DMS153 treated with DMSO at 0.1 percent for 48 hours (cell line): ENCODE results near the gene SLC4A11.

Experiments
- DNase-seq: peaks from one replicate; lab custom pipeline; 2025; ENCODE audit not compliant: unreplicated experiment; lab: John Stamatoyannopoulos, UW

Gene SLC4A11

DNA sequence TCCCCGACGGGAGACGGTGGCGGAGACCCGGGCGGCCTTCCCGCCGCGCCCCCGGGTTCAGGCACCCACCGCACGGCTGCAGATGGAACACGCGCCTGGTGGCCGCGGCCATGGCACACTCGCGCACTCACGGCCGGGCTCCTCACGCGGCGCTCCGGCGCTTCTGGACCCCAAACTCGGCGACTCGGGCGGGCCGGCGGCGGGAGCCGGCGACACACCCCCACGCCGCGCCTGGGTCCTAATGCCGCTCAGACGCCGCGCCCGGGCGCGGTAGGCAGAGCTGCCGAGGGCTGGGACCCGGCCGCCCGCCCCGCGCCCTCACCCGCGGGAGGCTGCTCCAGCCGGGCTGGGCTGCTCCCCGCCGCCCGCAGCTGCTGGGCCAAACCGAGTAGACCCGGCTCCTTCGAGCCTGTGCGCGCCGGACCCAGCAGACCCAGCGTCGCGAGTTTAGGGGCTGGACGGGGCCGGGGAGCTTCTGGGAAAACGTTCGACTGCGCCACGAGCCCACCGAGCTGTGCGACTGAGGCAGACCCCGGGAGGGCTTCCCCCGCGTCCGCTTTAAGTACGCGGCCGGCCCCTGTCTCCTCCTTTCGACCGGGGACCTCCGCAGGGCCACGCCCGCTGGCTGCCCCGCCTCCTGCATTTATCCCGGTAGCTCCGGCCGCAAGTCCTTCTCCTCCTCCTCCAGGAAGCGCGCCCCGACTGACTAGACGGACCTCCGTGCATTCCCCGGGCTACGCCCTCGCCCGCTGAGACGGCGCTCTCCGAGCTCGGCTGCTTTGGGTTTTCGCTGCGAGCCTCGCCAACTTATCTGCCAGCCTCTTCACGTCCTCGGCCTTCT, at the start of gene SLC4A11:
SLC4A11 (minus strand) TSS at position 165 of the 841 bp plus-strand sequence; CDS start at position 112, 53 bp downstream.
- peak; percentile 35 for DNase-seq

DNA sequence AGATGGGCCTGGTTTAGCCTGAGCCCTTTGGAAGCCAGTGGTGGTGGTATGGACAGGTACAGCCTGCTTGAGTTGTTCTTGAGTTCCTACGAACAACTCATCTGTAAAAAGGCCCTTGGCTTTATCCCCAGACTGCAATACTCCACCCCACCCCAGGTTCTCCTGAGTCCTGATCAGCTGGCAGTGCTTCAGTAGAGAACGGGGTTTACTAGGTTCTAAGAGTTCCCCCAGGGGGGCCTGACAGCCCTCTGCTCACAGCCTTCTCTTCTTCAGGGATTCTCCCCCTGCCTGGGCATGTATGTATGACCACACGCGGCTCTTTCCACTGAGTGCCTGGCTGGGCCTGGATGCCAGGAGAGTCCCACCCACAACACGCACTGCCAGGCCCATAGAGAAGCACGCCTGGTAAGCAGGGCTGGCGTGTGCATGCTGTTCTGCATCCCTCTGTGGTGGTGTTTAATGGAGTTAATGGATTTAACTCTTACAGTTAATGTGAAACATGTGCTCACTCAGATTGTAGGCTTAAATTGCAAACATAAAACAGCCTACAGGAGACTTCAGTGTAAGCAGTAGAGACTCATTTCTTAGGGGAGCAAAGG, 44.3 kb upstream of the SLC4A11 start:
- DNase-seq, result no peak

DNA sequence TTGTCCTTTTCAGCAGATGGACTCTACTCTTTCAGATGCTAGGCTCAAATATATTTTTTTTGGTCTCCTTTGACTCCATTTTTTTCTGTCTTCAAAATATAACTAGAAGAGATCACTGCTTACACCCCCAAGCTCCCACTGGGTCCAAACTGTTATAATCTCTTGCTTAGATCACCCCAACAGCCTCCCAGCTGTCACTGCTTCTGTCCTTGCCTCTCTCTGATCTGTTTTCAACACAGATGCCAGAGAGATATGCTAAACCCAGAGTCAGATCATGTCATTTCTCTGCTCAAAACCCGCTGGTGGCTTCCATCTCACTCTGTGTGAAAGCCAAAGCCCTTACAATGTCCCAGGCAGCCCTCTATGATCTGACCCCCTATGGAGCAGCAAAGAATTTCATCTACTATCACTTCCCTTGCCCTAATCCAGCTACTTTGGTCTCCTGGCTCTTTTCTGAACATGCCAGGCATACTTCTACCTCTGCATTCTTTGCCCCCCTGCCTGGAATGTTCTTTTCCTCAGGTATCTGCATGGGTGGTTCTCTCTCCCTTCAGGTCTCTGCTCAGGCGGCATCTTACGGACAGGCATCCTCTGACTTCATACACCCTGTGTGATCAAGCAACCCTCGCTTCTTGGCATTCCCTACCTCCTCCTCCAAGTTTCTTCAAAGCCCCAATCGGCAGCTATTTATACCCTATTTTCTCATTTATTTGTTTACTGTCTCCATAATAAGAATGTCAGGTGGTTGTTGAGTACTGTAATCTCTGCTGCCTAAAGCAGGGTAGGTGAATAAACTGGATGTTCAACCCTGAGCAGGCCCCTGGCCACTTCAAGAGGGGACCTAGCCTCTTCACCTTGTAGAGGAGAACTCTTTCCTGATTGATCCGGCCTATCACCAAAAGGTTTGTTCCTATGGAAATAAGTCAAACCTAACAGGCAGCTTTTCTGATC, 43.6 kb upstream of the SLC4A11 start:
- no peak for DNase-seq

DNA sequence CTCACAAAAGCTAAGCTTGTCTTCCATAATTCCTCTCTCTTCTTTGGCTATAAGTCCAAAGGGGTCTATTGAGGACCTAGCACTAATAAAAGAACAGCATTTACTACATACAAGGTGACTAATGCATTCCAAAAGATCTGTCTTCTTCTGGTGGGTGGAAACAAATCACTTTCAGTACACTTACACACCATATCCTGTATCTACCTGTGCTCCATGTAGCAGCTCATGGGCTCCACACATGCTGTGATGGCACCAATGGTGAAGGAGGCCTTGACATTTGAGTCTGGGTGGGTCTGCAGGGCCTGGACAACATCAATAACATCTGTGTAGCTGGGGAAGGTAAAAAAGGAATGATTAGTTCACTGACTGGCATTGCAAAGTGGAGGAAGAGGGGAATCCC, 42.4 kb upstream of the SLC4A11 start:
- DNase-seq, result no peak

DNA sequence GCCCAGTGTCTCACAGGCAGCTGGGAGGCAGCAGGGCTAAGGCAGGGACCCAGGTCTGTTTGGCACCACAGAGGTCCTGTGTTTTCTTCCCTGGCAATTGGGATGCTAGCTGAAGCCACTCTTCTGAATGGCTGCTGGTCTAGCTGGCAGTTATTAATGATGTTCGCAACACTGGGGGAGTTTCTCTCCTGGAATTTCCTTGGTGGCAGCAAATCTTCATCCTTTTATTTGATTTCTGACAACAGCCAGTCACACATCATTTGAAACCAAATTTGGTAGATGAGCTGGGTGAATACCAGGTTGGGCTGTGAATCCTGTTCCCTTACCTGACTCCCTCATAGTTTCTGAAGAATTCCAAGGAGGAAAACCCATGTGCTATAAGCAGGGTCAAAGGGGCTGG, 40.8 kb upstream of the SLC4A11 start:
- no peak for DNase-seq

DNA sequence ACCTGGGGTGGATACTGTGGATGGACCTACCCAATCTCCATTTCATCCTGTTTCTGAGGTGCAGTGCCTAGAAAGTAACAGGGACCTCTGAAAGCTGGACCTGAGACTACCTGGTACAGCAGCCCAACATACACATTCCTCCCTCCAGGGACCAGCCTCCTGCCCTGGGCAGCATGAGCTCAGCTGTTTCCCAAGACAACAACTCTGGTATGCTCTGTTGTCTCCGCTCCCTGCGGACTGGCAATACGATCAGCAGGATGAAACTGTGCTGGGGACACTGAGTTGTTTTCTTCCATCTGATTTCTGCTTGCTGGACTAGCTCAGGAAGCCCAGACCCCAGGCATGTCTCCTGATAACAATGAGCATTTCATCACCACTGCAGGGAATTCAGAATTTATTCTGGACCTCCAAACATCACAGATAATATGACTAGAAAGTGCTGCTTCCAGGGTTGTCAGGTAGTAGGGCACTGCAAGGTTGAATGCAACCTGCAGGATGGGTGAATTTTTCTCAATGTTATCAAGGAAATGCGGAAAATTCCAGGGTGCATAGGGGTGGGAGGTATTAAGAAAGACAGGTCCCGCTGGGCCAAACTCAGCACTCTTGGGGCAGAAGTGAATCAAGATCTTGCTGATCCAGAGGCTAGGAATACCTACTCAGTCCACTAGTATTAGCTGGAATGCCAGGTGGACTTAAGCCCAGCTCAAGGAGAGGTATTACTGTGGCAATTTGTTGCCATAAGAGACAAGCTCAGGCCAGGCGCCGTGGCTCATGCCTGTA, 38.9 kb upstream of the SLC4A11 start:
- no peak for DNase-seq

DNA sequence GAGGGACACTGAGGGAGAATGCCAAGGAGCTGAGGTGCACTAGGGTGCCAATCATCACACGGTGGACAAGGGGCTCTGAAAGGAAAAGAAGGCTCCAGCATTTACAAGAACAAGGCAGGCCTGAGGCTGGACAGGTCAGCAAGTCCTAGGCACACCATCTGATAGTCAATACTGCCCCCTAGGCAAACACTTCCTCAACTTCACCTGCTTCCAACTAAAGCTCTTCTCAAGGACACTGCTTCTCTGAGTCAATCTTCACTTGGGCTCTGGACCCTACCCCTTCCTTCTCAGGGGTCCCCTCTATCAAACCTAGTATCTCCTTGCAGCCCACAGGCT, 37.7 kb upstream of the SLC4A11 start:
- DNase-seq, result peak; percentile 8

DNA sequence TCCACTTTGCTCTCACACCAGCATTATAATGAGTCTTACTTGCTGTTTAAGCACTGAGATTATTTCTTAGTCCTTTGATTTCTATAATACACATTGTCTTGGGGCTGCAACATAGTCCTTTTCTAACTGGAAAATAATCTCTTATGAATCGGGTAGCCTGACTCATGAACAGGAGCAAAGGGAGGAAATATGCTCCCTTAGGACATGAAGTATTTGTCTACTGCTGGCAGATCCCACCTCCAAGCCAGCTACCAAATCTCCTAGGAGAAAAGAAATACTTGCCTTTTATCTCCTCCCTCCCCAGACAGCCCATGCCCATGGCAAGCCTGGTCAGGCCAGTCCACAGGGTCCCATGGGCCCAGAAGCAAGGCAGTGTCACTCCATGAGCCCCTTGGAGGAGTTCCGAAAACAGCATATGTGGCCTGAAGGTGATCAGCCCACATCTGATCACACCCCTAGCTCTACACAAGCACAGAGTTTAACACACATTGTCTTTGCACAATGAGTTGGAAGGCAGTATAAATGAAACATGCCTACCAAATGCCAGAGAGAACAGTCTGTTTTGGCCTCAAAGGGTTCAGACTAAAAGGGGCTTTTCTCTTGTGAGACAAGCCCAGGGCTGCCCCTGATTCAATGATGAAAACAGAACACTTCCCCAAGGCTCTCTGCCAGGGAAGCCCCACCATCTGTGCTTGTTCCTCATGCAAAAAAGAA, 37.1 kb upstream of the SLC4A11 start:
- DNase-seq, result no peak

DNA sequence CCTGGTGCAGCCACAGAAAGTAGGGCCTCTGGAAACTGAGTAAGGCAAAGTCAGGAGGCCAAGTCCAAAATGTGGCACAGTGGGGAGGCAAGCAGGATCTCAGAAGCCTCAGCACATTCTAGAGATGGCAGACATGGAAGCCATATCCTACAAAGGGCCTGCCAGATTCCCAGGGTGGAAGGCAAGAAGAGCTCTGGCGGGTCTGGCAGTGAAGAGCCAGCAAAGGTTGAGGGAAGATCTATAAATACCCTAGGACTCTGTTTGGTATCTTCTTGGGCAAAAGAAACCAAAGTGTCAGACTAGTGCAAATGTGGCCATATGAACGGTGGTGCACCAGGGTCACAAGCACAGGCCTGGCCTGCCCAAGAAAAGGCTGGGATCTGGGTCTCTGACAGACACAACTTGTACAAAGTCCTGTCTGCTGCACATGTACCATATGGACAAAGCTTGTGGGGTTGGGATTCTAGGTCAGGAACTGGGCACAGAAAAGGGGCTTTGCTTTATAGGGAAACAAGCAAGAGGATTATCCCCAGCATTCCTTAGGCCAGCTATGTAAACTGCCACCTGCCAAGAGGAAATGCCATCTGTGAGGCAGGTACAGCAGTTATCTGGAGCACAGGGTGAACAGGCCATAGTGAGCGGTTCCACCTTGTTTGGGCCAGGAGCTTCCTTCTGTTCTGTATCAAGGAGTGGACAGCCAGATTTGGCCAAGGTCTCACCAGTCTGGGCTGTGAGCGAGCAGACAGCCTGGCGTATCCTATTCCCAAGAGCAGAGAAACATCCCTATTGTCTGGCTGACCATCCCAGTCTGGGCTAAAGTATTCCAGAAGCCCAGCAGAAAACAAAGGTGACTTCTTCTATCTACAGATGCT, 36.3 kb upstream of the SLC4A11 start:
- DNase-seq, result no peak

DNA sequence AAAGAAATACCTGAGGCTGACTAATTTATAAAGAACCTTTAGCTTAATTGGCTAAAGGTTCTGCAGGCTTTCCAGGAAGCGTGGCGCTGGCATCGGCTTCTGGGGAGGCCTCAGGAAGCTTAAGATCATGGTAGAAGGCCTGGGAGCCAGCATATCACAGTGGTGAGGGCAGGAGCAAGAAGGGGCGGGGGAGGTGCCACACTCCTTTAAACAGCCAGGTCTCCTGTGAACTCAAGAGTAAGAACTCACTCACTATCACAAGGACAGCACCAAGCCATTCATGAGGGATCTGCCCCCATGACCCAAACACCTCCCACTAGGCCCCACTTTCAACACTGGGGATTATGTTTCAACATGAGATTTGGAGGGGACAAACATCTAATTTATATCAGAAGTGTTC, 34.4 kb upstream of the SLC4A11 start:
- DNase-seq, result no peak

DNA sequence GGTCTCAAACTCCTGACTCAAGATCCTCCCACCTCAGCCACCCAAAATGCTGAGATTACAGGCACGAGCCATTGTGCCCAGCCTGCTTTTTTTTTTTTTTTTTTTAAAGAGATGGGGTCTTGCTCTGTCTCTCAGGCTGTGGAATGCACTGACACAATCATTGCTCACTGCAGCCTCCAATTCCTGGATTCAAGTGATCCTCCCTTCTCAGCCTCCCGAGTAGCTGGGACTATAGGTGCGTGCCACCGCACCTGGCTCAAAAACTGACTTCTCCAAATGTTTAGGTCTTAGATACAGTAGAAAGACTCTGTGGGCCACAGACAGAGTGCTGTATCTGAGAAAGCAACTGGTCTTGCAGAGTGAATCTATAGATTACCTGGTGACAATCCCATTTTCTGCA, 31.1 kb upstream of the SLC4A11 start:
- DNase-seq, result no peak

DNA sequence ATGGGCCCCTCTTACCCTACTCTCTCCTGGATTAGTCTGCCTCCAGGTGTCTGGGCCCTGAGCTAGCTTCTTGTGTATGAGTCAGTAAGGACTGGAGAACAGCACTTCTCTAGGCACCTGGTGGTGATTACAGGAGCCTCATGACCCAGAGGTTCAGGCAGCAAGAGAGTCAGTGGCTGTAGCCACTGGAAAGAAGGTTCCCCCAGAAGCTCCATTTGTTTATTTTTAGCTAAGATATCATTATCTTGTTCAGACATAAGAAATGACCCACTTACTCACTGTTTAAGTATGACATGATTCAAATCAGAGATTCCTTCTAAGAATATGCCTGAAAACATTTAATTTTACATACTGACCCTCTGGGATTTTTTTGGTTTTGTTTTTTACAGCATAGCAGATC, 23.6 kb upstream of the SLC4A11 start:
- DNase-seq, result no peak

DNA sequence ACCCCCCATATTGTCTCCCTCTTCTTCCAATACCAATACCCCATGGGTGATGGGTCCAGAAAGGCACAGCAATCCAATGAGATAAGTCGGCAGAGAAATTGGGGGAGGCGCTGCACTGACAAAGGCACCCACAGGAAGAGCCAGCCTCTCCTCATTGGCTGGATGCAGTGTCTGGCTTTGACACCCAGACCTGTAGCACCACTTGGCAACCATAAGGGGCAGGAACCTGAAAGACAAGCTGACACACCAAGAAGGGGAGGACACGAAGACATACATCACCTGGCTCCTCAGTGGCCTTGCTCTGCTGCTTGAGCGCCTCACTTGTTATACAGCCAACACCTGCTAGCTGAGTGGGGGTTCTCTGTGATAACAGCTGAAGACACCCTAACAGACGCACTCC, 19.4 kb upstream of the SLC4A11 start:
- no peak for DNase-seq

DNA sequence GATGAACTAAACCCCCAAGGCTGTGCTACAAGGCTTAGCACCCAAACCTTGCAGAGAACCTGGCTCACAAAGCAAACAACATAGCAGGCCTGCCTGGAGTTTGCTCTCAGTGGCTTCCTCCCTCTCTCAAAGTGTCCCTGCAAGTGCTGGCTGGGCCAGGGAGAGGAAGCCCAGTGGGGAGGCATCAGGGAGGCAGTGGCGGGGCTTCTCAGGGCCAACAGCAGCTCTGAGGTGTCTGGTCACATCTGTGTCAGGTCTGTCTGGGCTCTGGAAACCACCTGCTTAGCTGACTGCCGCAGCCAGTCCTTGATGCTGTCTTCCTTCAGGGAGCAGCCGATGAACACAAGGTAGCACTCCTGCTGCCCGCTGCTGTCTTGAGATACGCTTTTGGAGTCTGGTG, 16.7 kb upstream of the SLC4A11 start:
- DNase-seq, result no peak

DNA sequence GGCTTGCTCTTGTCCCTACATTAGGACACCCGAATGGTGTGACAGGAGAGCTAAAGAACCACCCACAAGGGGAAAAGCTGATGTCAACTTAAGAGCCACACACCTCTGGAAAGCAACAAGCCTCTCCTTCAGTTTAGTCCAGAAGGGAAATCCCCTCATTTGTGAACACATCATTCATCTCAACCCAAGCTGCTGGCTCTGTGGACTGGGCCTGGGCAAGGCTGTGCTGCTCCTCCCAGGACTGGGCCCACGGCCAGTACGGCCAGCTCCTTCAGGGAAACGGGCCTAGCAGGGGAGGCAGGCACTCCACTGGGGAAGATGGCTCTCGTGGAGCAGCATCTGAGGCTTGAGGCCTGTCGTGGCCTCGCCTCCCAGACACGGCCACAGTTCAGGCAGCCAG, 12.8 kb upstream of the SLC4A11 start:
- no peak for DNase-seq

DNA sequence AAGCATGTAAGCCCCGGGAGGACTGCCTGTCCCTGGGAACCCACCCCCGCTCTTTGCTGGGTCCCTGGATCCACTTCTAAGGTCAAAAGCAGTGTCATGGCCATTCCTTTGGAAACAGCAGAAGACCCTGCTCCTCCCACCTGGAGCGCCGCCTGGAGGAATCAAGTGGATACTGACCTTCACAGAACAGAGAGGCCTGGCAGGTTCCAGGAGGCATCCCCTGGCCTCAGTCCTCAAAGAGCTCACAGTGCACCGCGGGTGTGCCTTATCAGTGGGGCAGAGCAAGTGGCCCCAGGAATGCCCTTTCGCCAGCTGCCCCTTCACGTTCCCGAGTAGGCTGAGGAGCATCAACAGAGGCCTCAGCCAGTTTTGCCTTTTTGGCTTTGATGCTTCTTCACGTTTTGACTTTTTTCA, 11.1 kb upstream of the SLC4A11 start:
- peak; percentile 6 for DNase-seq

DNA sequence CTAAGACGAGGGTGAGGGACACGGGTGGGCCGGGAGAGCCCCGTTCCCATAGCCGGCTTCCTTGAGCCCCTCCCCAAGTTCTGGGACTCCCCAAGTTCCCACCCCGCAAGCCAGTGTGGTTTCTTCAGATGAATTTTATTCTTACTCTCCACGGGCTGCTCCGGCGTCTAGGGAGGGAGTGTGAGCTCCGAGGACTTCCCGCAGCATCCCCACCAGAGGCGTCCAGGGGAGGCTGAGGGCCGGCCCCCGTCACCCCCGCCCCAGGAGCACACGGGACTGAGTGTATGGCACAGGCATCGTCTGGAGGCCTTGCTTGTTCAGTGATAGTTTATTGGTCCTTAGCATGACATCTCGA, 10.0 kb upstream of the SLC4A11 start:
- no peak for DNase-seq

DNA sequence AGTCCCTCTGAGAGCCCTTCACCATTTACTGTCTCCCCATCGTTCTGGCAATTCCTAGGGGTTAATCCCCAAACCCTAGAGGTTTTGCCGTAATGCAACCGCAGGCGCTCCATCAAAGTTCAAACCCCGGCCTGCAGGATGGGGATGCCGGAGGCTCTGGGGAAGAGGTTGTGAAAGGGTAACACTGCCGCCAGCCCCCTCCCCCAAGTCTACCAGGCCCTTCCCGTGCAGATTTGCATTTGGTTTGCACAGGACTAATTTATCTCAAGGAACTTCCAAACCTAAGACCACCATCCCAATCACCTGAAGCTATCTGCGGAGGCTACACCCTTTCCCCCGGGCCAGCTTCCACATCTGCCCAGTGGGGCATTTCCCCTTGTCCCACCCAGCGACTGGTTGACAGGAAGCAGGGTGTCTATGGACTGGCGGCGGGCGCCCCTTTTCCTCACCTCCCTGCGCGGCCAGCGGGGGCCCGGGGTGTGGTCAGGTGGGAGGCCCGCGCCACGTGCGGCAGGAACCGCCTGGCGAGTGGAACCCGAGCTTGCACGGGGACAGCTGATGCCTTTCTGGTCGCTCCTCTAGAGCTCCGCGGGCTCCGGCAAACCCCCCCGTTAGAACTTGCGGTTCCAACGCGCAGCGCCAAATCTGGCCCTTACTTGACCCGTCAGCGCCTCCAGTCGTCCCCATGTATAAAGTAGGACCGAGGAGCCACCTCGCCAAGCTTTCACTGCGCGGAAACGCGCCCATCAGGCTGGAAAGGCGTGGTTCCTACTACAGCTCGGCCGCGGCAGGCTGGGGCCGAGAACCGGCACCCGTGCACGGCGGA, 9.4 kb upstream of the SLC4A11 start:
- no peak for DNase-seq

DNA sequence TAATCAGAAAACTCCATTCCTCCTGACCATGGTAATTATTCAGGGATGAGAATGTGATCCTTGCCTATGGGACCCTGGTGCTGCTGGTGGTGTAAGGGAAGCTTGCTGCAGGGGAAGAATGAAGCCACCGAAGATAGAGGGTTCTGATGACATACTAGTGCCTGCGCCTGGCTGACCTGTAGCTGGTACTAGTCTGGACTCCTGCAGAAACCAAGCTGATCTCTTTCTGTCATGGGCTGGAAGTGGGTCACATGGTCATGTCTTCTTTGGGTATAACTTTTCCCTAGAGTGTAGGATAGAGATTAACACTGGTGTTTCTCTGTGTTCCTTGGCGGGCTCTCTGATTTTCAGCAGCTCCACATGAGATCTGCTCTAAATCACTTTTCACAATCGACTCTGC, 8.6 kb upstream of the SLC4A11 start:
- DNase-seq, result no peak
